ENCODE results near the gene KAT14. TPM values are rescaled to one million over a fixed set of nuclear protein-coding genes. Genes with fewer than 3 reads are reported as not detected.

The KAT14 gene
- total RNA-seq, 2 experiments from 2014 or later, result 8.5 to 9.4 TPM

- Histone ChIP-seq H3K4me1 (ENCODE audit: insufficient read depth, low read length) (no peaks in the 10 kb centered on the region), H3K36me3 (ENCODE audit: insufficient read depth, low read length) (peaks cover 44% of the 10 kb centered on the region), H3K27me3 (ENCODE audit: control insufficient read depth in 1 of 2, insufficient read depth in 2 of 2, low read length in 2 of 2) (no peaks in the 10 kb centered on the region), H3K9me3 (ENCODE audit: control insufficient read depth in 1 of 2, insufficient read depth in 1 of 2, low read length in 2 of 2) (no peaks in the 10 kb centered on the region), H3K4me3 (ENCODE audit: low read length) (no peak overlapping the region), H3K27ac (ENCODE audit: low read depth in 1 of 2, low read length in 2 of 2) (no peak overlapping the region)
- POLR2A ChIA-PET, result interaction anchor here (0.5 kb wide), 1 partner anchor 15 kb away, joined by 3 read pairs; no protein-coding TSS in a partner anchor
- peaks cover 79% of the 10 kb centered on the region for H3K36me3 Mint-ChIP-seq (ENCODE audit: low read depth)
- H3K27ac Mint-ChIP-seq, result no peak overlapping the region
- TF ChIP-seq CTCF (IDR thresholded peaks at IDR 0.05), result no peak
- H3K27me3 Mint-ChIP-seq, result no peaks in the 10 kb centered on the region
- intact Hi-C loops (cut with DNase I, micrococcal nuclease), result no loop called here
- H3K4me1 Mint-ChIP-seq (ENCODE audit: low read depth), result no peaks in the 10 kb centered on the region
- CTCF ChIA-PET, result no interaction called here
- ATAC-seq (ENCODE audit: poor library complexity) (no peak), DNase-seq (no peak)
- H3K9me3 Mint-ChIP-seq, result no peaks in the 10 kb centered on the region
- no peak overlapping the region for H3K4me3 Mint-ChIP-seq
Observed at GRCh38 chr20:18187020-18187419, 49.4 kb downstream of the KAT14 start.

- H3K36me3 ChIP-seq (ENCODE audit: insufficient read depth, low read length), result peaks cover 33% of the 10 kb centered on the region
- no peak for TF ChIP-seq CTCF (IDR thresholded peaks at IDR 0.05)
Observed at GRCh38 chr20:18188434-18188833, 50.8 kb downstream of the KAT14 start.

GRCh38 chr20:18190338-18191233 lies 52.9 kb downstream of the KAT14 start:
- ChIA-PET CTCF (no interaction called here), POLR2A (no interaction called here)
- Mint-ChIP-seq H3K27ac (no peak overlapping the region), H3K4me3 (no peak overlapping the region), H3K4me1 (ENCODE audit: low read depth) (no peaks in the 10 kb centered on the region), H3K27me3 (no peaks in the 10 kb centered on the region), H3K9me3 (no peaks in the 10 kb centered on the region), H3K36me3 (ENCODE audit: low read depth) (peaks cover 48% of the 10 kb centered on the region)
- TF ChIP-seq CTCF (IDR thresholded peaks at IDR 0.05), result no peak
- DNase-seq (no peak), ATAC-seq (ENCODE audit: poor library complexity) (no peak)
- H3K27ac ChIP-seq (ENCODE audit: low read depth in 1 of 2, low read length in 2 of 2), result no peak overlapping the region
- H3K4me1 ChIP-seq (ENCODE audit: insufficient read depth, low read length), result no peaks in the 10 kb centered on the region
- no peaks in the 10 kb centered on the region for H3K9me3 ChIP-seq (ENCODE audit: control insufficient read depth in 1 of 2, insufficient read depth in 1 of 2, low read length in 2 of 2)
- no peak overlapping the region for H3K4me3 ChIP-seq (ENCODE audit: low read length)
- no peaks in the 10 kb centered on the region for H3K27me3 ChIP-seq (ENCODE audit: control insufficient read depth in 1 of 2, insufficient read depth in 2 of 2, low read length in 2 of 2)
- intact Hi-C loops (cut with DNase I, micrococcal nuclease), result no loop called here
- H3K36me3 ChIP-seq (ENCODE audit: insufficient read depth, low read length), result peaks cover 16% of the 10 kb centered on the region

More at GRCh38 chr20:18188434-18188833, 50.8 kb downstream of the KAT14 start:
- Mint-ChIP-seq H3K36me3 (ENCODE audit: low read depth) (peaks cover 67% of the 10 kb centered on the region), H3K4me3 (no peak overlapping the region), H3K27me3 (no peaks in the 10 kb centered on the region), H3K9me3 (no peaks in the 10 kb centered on the region), H3K27ac (no peak overlapping the region), H3K4me1 (ENCODE audit: low read depth) (no peaks in the 10 kb centered on the region)
- CTCF ChIA-PET, result interaction anchor here (0.7 kb wide), 1 partner anchor 89 kb away, joined by 3 read pairs; no protein-coding TSS in a partner anchor
- Histone ChIP-seq H3K4me3 (ENCODE audit: low read length) (no peak overlapping the region), H3K27me3 (ENCODE audit: control insufficient read depth in 1 of 2, insufficient read depth in 2 of 2, low read length in 2 of 2) (no peaks in the 10 kb centered on the region), H3K27ac (ENCODE audit: low read depth in 1 of 2, low read length in 2 of 2) (no peak overlapping the region), H3K4me1 (ENCODE audit: insufficient read depth, low read length) (no peaks in the 10 kb centered on the region), H3K9me3 (ENCODE audit: control insufficient read depth in 1 of 2, insufficient read depth in 1 of 2, low read length in 2 of 2) (no peaks in the 10 kb centered on the region)
- intact Hi-C loops (cut with DNase I, micrococcal nuclease), result no loop called here
- no peak for ATAC-seq (ENCODE audit: poor library complexity)
- POLR2A ChIA-PET, result no interaction called here
- no peak for DNase-seq
